Naive thymus-derived CD4-positive, alpha-beta T cell (primary cell): ENCODE results near the gene PPOX. TPM values are rescaled to one million over a fixed set of nuclear protein-coding genes. Genes with fewer than 3 reads are reported as not detected.
A peak's percentile ranks its signal among the peaks of the same experiment; 100 is the strongest.

Source experiments
- ATAC-seq: fragments of 150-1000 bp; cut with Tn5 transposase; 2 replicates; pipeline ENCODE4 v1.10.0; 2021; ENCODE audit warnings: mild to moderate bottlenecking, moderate library complexity
- CTCF ChIA-PET: fragments of 350-600 bp; sonication (Branson Sonifier 250); formaldehyde crosslinking; loops from one replicate; lab custom pipeline; 2021; ENCODE audit warnings: antibody characterized with exemption; lab: Charles Lee
- POLR2A ChIA-PET: fragments of 350-600 bp; sonication (Branson Sonifier 250); formaldehyde crosslinking; loops from one replicate; lab custom pipeline; 2021; ENCODE audit warnings: antibody characterized with exemption, inconsistent platforms; lab: Charles Lee
- DNase-seq, 9 donors: peaks; one replicate each; pipeline versions ENCODE4 v3.0.0 to v3.0.0-alpha.2; 2020 to 2022; ENCODE audit warnings: mixed read lengths in 1 of 9
- H3K27ac ChIP-seq: one replicate; pipeline ENCODE4 v1.7.0; 2013; ENCODE audit warnings: mild to moderate bottlenecking, low read depth, low read length, moderate library complexity
- H3K27me3 ChIP-seq, 2 donors: one replicate each; pipeline ENCODE4 v1.7.0; 2013; ENCODE audit warnings: low read length in 2 of 2, mild to moderate bottlenecking in 2 of 2, moderate library complexity in 2 of 2; ENCODE audit not compliant: control insufficient read depth in 2 of 2, insufficient read depth in 2 of 2
- H3K36me3 ChIP-seq, 3 experiments: 1 replicate in 2 of 3; 2 replicates in 1 of 3; pipeline ENCODE4 v1.7.0; 2013; ENCODE audit warnings: low read length in 3 of 3, mild to moderate bottlenecking in 3 of 3, moderate library complexity in 1 of 3; ENCODE audit not compliant: insufficient read depth in 3 of 3, control insufficient read depth in 2 of 3
- H3K4me1 ChIP-seq, 2 donors: one replicate each; pipeline ENCODE4 v1.7.0; 2013; ENCODE audit warnings: low read length in 2 of 2, mild to moderate bottlenecking in 2 of 2, moderate library complexity in 1 of 2; ENCODE audit not compliant: control insufficient read depth in 2 of 2, insufficient read depth in 2 of 2
- H3K4me3 ChIP-seq: 2 replicates; pipeline ENCODE4 v1.7.0; 2013; ENCODE audit warnings: mild to moderate bottlenecking, low read length
- H3K9me3 ChIP-seq, 3 experiments: 1 replicate in 2 of 3; 2 replicates in 1 of 3; pipeline ENCODE4 v1.7.0; 2013; ENCODE audit warnings: low read length in 3 of 3; ENCODE audit not compliant: control insufficient read depth in 2 of 3
- H3K27ac Mint-ChIP-seq, 9 donors: one replicate each; pipeline ENCODE4 v1.8.0; 2020 to 2022; ENCODE audit warnings: mixed read lengths in 9 of 9, mild to moderate bottlenecking in 8 of 9, moderate library complexity in 5 of 9, inconsistent platforms in 2 of 9
- H3K27me3 Mint-ChIP-seq, 5 donors: one replicate each; pipeline ENCODE4 v1.8.0; 2021 to 2022; ENCODE audit warnings: mixed read lengths in 5 of 5, mild to moderate bottlenecking in 1 of 5
- H3K36me3 Mint-ChIP-seq, 5 donors: one replicate each; pipeline ENCODE4 v1.8.0; 2020 to 2022; ENCODE audit warnings: mixed read lengths in 5 of 5, mild to moderate bottlenecking in 3 of 5, inconsistent platforms in 1 of 5
- H3K4me1 Mint-ChIP-seq, 7 donors: one replicate each; pipeline ENCODE4 v1.8.0; 2020 to 2022; ENCODE audit warnings: mixed read lengths in 7 of 7, mild to moderate bottlenecking in 3 of 7, inconsistent platforms in 1 of 7
- H3K4me3 Mint-ChIP-seq, 10 donors: one replicate each; pipeline ENCODE4 v1.8.0; 2020 to 2022; ENCODE audit warnings: mild to moderate bottlenecking in 10 of 10, mixed read lengths in 10 of 10, moderate library complexity in 6 of 10, inconsistent platforms in 2 of 10
- H3K9me3 Mint-ChIP-seq, 11 donors: one replicate each; pipeline ENCODE4 v1.8.0; 2020 to 2022; ENCODE audit warnings: mixed read lengths in 11 of 11, mild to moderate bottlenecking in 4 of 11, inconsistent platforms in 1 of 11, moderate library complexity in 1 of 11
- intact Hi-C, 2 donors: fragments of 100-400 bp; cut with micrococcal nuclease; formaldehyde crosslinking; loops; one replicate each; pipeline ENCODE4 v1.15.1; 2023
- polyA plus RNA-seq, 2 donors: library from polyadenylated mRNA; unstranded; fragments of 300-500 nt; fragmentation: Illumina TruSeq; gene quantifications; one replicate each; pipeline ENCODE4 v1.2.3, GENCODE V29; 2021
- total RNA-seq, 6 experiments: library from RNA in 5 of 6; stranded (reverse) in 5 of 6; gene quantifications; 1 replicate in 5 of 6; 2 replicates in 1 of 6; pipeline ENCODE4 v1.2.3 and lab custom pipeline; 2021 to 2026

The PPOX gene
- total and polyA plus RNA-seq, 7 experiments from 2014 or later: 20.1 to 76.2 (median 40.3) TPM

- Mint-ChIP-seq H3K9me3 (no peaks in the 10 kb centered on the region), H3K27me3 (no peaks in the 10 kb centered on the region), H3K4me1 (peaks cover 33 to 58% (median 56%) of the 10 kb centered on the region in 7 donors), H3K27ac (peak overlapping the region in 4 of 9 donors; percentile 85 to 97 (median 94)), H3K4me3 (no peak overlapping the region), H3K36me3 (peaks cover 2 to 19% (median 9%) of the 10 kb centered on the region in 5 donors)
- intact Hi-C loops: loop anchor here (1.0 to 10.0 kb wide), 12 partner anchors 13 to 787 kb away; partner anchors contain the start of genes NIT1 (in 2 of the 2), PFDN2 (in 2 of the 2), PPOX (in 2 of the 2) and UFC1 (in 2 of the 2)
- H3K27ac ChIP-seq: peak overlapping the region; percentile 89
- peaks cover 27 to 42% of the 10 kb centered on the region in 2 donors for H3K4me1 ChIP-seq
- ATAC-seq (no peak), DNase-seq (peak in 3 of 9 donors; percentile 18 to 33 (median 21))
- CTCF ChIA-PET: interaction anchor here (1.0 to 1.9 kb wide), 5 partner anchors 10 to 134 kb away, joined by 3 to 5 read pairs (median 4); partner anchors contain the start of genes NIT1 and PFDN2
- peaks cover 4 to 25% (median 8%) of the 10 kb centered on the region in 3 experiments for H3K36me3 ChIP-seq
- POLR2A ChIA-PET: interaction anchor here (0.6 to 3.1 kb wide), 18 partner anchors 10 to 86 kb away, joined by 3 to 39 read pairs (median 4); partner anchors contain the start of genes ARHGAP30, NIT1, PFDN2 and UFC1
- peak overlapping the region; percentile 96 for H3K4me3 ChIP-seq
- no peaks in the 10 kb centered on the region for H3K9me3 ChIP-seq
- H3K27me3 ChIP-seq: no peaks in the 10 kb centered on the region
Measured at GRCh38 chr1:161131523-161132409, 34.5 kb upstream of the PPOX start.

GRCh38 chr1:161132410-161133219 lies 33.6 kb upstream of the PPOX start, which contains the start of gene DEDD:
DEDD (minus strand) TSS chr1:161132667; CDS start chr1:161124462, 8,205 bp downstream.
- intact Hi-C loops: loop anchor here (1.0 to 10.0 kb wide), 12 partner anchors 14 to 788 kb away; partner anchors contain the start of genes NIT1 (in 2 of the 2), PFDN2 (in 2 of the 2), PPOX (in 2 of the 2) and UFC1 (in 2 of the 2)
- CTCF ChIA-PET: interaction anchor here (0.6 to 1.9 kb wide), 9 partner anchors 11 to 135 kb away, joined by 3 to 7 read pairs (median 4); partner anchors contain the start of genes KLHDC9, NIT1, PFDN2 and TOMM40L
- H3K27ac Mint-ChIP-seq: peak within 1 kb of the TSS in 4 of 9 donors; percentile 85 to 97 (median 94)
- Histone ChIP-seq H3K4me3 (peak within 1 kb of the TSS; percentile 96), H3K36me3 (peaks cover 0 to 17% (median 0%) of the 10 kb centered on the region in 3 experiments), H3K4me1 (peaks cover 21 to 37% of the 10 kb centered on the region in 2 donors), H3K27ac (peak within 1 kb of the TSS; percentile 89), H3K27me3 (no peaks in the 10 kb centered on the region), H3K9me3 (no peaks in the 10 kb centered on the region)
- POLR2A ChIA-PET: interaction anchor here (0.6 to 3.1 kb wide), 21 partner anchors 9 to 93 kb away, joined by 3 to 39 read pairs (median 4); partner anchors contain the start of genes APOA2, ARHGAP30, NIT1 and PFDN2
- peaks cover 0 to 12% (median 4%) of the 10 kb centered on the region in 5 donors for H3K36me3 Mint-ChIP-seq
- peak; percentile 97 for ATAC-seq
- no peaks in the 10 kb centered on the region for H3K9me3 Mint-ChIP-seq
- no peak within 1 kb of the TSS for H3K4me3 Mint-ChIP-seq
- H3K27me3 Mint-ChIP-seq: no peaks in the 10 kb centered on the region
- peaks cover 29 to 49% (median 48%) of the 10 kb centered on the region in 7 donors for H3K4me1 Mint-ChIP-seq
- DNase-seq: peak; percentile 80 to 93 (median 90)

GRCh38 chr1:161133220-161133740 lies 32.9 kb upstream of the PPOX start:
- intact Hi-C loops: loop anchor here (2.0 to 10.0 kb wide), 4 partner anchors 36 to 788 kb away; partner anchors contain the start of genes COPA (in 1 of the 2) and NCSTN (in 1 of the 2)
- H3K27ac Mint-ChIP-seq: no peak overlapping the region
- CTCF ChIA-PET: interaction anchor here (0.6 to 1.9 kb wide), 10 partner anchors 11 to 176 kb away, joined by 3 to 7 read pairs (median 4); partner anchors contain the start of genes KLHDC9, NIT1, PFDN2 and TOMM40L
- H3K9me3 ChIP-seq: no peaks in the 10 kb centered on the region
- ATAC-seq (no peak), DNase-seq (no peak)
- H3K4me3 ChIP-seq: peak overlapping the region; percentile 96
- peaks cover 0 to 11% (median 0%) of the 10 kb centered on the region in 3 experiments for H3K36me3 ChIP-seq
- POLR2A ChIA-PET: interaction anchor here (0.7 to 3.1 kb wide), 18 partner anchors 8 to 93 kb away, joined by 3 to 39 read pairs (median 5); partner anchors contain the start of genes APOA2, ARHGAP30, NIT1 and PFDN2
- H3K27me3 Mint-ChIP-seq: no peaks in the 10 kb centered on the region
- H3K4me3 Mint-ChIP-seq: no peak overlapping the region
- H3K36me3 Mint-ChIP-seq: peaks cover 0 to 7% (median 4%) of the 10 kb centered on the region in 5 donors
- peaks cover 26 to 45% (median 43%) of the 10 kb centered on the region in 7 donors for H3K4me1 Mint-ChIP-seq
- no peaks in the 10 kb centered on the region for H3K27me3 ChIP-seq
- peak overlapping the region; percentile 89 for H3K27ac ChIP-seq
- H3K4me1 ChIP-seq: peaks cover 19 to 30% of the 10 kb centered on the region in 2 donors
- no peaks in the 10 kb centered on the region for H3K9me3 Mint-ChIP-seq

GRCh38 chr1:161137881-161138280 lies 28.3 kb upstream of the PPOX start:
- Histone ChIP-seq H3K36me3 (peaks cover 0 to 3% (median 0%) of the 10 kb centered on the region in 3 experiments), H3K9me3 (no peaks in the 10 kb centered on the region), H3K27ac (no peak overlapping the region), H3K4me1 (peaks cover 6 to 8% of the 10 kb centered on the region in 2 donors), H3K27me3 (no peaks in the 10 kb centered on the region), H3K4me3 (no peak overlapping the region)
- Mint-ChIP-seq H3K4me3 (peak overlapping the region in 3 of 10 donors; percentile 1 to 26 (median 8)), H3K27me3 (no peaks in the 10 kb centered on the region), H3K27ac (peak overlapping the region in 4 of 9 donors; percentile 5 to 81 (median 38)), H3K4me1 (peaks cover 5 to 17% (median 10%) of the 10 kb centered on the region in 7 donors), H3K9me3 (no peaks in the 10 kb centered on the region), H3K36me3 (peaks cover 0 to 4% (median 0%) of the 10 kb centered on the region in 5 donors)
- ChIA-PET CTCF (interaction anchor here (0.7 to 2.1 kb wide), 13 partner anchors 16 to 185 kb away, joined by 3 to 8 read pairs (median 3); partner anchors contain the start of genes ARHGAP30, KLHDC9, NIT1 and PFDN2), POLR2A (interaction anchor here (0.6 to 4.0 kb wide), 6 partner anchors 15 to 246 kb away, joined by 3 to 18 read pairs (median 4); partner anchors contain the start of genes ARHGAP30, UFC1 and USF1)
- intact Hi-C loops: loop anchor here (5.0 to 10.0 kb wide), 5 partner anchors 146 to 793 kb away; partner anchors contain the start of genes COPA (in 1 of the 2) and NCSTN (in 1 of the 2)
- no peak for ATAC-seq
- DNase-seq: no peak

- no peaks in the 10 kb centered on the region for H3K27me3 Mint-ChIP-seq
- intact Hi-C loops: loop anchor here (5.0 to 10.0 kb wide), 5 partner anchors 146 to 794 kb away; partner anchors contain the start of genes COPA (in 1 of the 2) and NCSTN (in 1 of the 2)
- H3K4me1 ChIP-seq: peaks cover 5% of the 10 kb centered on the region in 2 donors
- no peaks in the 10 kb centered on the region for H3K27me3 ChIP-seq
- ATAC-seq (no peak), DNase-seq (no peak)
- no peaks in the 10 kb centered on the region for H3K9me3 ChIP-seq
- POLR2A ChIA-PET: interaction anchor here (0.6 to 3.7 kb wide), 6 partner anchors 26 to 246 kb away, joined by 3 to 13 read pairs (median 4); partner anchors contain the start of genes ARHGAP30, PPOX and USF1
- H3K27ac Mint-ChIP-seq: peak overlapping the region in 8 of 9 donors; percentile 2 to 81 (median 62)
- H3K4me3 Mint-ChIP-seq: peak overlapping the region in 5 of 10 donors; percentile 1 to 35 (median 10)
- no peaks in the 10 kb centered on the region for H3K36me3 ChIP-seq
- CTCF ChIA-PET: interaction anchor here (0.6 to 2.1 kb wide), 13 partner anchors 17 to 431 kb away, joined by 3 to 8 read pairs (median 3); partner anchors contain the start of genes ARHGAP30, KLHDC9, NIT1 and PFDN2
- H3K27ac ChIP-seq: no peak overlapping the region
- no peak overlapping the region for H3K4me3 ChIP-seq
- H3K9me3 Mint-ChIP-seq: no peaks in the 10 kb centered on the region
- peaks cover 0 to 4% (median 0%) of the 10 kb centered on the region in 5 donors for H3K36me3 Mint-ChIP-seq
- peaks cover 5 to 17% (median 10%) of the 10 kb centered on the region in 7 donors for H3K4me1 Mint-ChIP-seq
Measured at GRCh38 chr1:161138431-161138830, 27.8 kb upstream of the PPOX start.
